OCI-LY7 (cell line): ENCODE results near the gene AKAP13.

ENCODE experiments used
- EZH2phosphoT487 ChIP-seq: fragments of 200-600 bp; sonication (generic); IDR thresholded peaks from 2 replicates; pipeline ENCODE4 v1.6.1; 2018; ENCODE audit warnings: low read depth, borderline replicate concordance, mild to moderate bottlenecking, mixed run types, antibody characterized with exemption, low read length, moderate library complexity, mixed read lengths
- TF ChIP-seq, protein P1 (sequence below): fragments of 200-600 bp; sonication (generic); conservative IDR thresholded peaks from 2 replicates; pipeline ENCODE4 v1.5.1; 2014; ENCODE audit warnings: mild to moderate bottlenecking, antibody characterized with exemption, low read length, moderate library complexity, mixed read lengths

- TF ChIP-seq, protein P1, sequence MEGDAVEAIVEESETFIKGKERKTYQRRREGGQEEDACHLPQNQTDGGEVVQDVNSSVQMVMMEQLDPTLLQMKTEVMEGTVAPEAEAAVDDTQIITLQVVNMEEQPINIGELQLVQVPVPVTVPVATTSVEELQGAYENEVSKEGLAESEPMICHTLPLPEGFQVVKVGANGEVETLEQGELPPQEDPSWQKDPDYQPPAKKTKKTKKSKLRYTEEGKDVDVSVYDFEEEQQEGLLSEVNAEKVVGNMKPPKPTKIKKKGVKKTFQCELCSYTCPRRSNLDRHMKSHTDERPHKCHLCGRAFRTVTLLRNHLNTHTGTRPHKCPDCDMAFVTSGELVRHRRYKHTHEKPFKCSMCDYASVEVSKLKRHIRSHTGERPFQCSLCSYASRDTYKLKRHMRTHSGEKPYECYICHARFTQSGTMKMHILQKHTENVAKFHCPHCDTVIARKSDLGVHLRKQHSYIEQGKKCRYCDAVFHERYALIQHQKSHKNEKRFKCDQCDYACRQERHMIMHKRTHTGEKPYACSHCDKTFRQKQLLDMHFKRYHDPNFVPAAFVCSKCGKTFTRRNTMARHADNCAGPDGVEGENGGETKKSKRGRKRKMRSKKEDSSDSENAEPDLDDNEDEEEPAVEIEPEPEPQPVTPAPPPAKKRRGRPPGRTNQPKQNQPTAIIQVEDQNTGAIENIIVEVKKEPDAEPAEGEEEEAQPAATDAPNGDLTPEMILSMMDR = no peak
- TF ChIP-seq EZH2phosphoT487 = no peak
Observed at GRCh38 chr15:85597155-85597815, 216.9 kb downstream of the AKAP13 start.
